Measurements from ENCODE around the gene WDFY3. TPM values are rescaled to one million over a fixed set of nuclear protein-coding genes. Genes with fewer than 3 reads are reported as not detected.

Gene WDFY3
- total RNA-seq, 4 donors from 2014 or later, result 103 to 141 (median 121) TPM

DNA sequence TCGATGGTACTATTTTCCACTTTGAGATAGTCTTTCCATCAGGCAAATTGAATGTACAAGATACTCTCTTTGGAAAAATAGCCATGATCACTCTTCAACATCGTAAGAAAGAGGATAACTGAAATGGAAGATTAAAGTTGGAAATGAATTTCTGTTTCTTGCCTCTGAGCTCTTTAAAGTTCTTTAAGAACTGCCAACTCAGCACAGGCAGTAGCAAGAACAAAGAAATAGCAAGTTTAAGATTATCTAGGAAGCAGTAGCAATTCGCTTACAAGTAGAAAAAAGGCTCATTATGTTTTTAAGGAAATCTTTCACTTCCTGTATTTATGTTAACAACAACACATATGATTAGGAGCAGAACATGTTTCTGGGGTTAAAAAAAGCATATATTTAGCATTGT, 255.9 kb downstream of the WDFY3 start:
- Histone ChIP-seq H3K4me1 (no peaks in the 10 kb centered on the region), H3K36me3 (peaks cover 40 to 42% of the 10 kb centered on the region in 2 donors), H3K27ac (no peak overlapping the region), H3K4me3 (replicated peaks in 1 of 3) (no peak overlapping the region), H3K9me3 (no peaks in the 10 kb centered on the region), H3K27me3 (no peaks in the 10 kb centered on the region)
- intact Hi-C loops (cut with DNase I), result no loop called here
- TF ChIP-seq POLR2A (IDR thresholded peaks at IDR 0.05), result no peak
- TF ChIP-seq, protein P1, sequence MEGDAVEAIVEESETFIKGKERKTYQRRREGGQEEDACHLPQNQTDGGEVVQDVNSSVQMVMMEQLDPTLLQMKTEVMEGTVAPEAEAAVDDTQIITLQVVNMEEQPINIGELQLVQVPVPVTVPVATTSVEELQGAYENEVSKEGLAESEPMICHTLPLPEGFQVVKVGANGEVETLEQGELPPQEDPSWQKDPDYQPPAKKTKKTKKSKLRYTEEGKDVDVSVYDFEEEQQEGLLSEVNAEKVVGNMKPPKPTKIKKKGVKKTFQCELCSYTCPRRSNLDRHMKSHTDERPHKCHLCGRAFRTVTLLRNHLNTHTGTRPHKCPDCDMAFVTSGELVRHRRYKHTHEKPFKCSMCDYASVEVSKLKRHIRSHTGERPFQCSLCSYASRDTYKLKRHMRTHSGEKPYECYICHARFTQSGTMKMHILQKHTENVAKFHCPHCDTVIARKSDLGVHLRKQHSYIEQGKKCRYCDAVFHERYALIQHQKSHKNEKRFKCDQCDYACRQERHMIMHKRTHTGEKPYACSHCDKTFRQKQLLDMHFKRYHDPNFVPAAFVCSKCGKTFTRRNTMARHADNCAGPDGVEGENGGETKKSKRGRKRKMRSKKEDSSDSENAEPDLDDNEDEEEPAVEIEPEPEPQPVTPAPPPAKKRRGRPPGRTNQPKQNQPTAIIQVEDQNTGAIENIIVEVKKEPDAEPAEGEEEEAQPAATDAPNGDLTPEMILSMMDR (IDR thresholded peaks at IDR 0.05), result no peak
- WGBS, 2 donors, result 94 to 96% methylated on average over 3 of the region's 3 CpGs
- DNase-seq, result no peak

DNA sequence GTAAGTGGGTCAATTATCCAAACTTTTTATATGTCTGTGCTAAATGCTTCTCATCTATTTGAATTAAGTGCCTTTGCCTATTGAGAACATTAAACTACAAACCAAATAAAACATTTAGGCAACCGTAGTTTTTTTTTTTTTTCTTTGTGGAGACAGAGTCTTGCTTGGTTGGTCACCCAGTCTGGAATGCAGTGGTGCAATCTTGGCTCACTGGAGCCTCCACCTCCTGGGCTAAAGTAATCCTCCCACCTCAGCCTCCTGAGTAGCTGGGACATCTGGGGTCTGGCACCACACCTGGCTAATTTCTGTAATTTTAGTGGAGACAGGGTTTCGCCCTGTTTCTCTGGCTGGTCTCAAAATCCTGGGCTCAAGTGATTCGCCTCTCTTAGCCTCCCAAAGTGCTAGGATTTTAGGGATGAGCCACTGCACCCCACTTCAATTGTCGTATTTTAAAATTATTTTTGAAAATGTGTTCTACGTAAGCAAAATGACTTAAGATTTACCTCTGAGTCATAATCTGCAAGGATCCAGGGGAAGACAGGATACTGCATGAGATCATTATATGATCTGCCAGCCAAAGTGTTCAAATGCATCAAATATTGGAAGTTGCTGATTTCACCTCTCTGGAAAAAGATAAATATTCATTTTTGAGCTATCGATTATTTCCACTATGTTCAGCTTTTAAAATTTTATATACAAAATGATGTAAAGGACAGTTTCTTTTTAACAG, 257.9 kb downstream of the WDFY3 start:
- Histone ChIP-seq H3K9me3 (no peaks in the 10 kb centered on the region), H3K4me3 (replicated peaks in 1 of 3) (no peak overlapping the region), H3K36me3 (peaks cover 32 to 33% of the 10 kb centered on the region in 2 donors), H3K27me3 (no peaks in the 10 kb centered on the region), H3K27ac (no peak overlapping the region), H3K4me1 (no peaks in the 10 kb centered on the region)
- intact Hi-C loops (cut with DNase I), result no loop called here
- 90 to 93% methylated on average over 6 of the region's 6 CpGs for WGBS, 2 donors
- no peak for DNase-seq
- TF ChIP-seq, protein P1 (IDR thresholded peaks at IDR 0.05), result no peak
- TF ChIP-seq POLR2A (IDR thresholded peaks at IDR 0.05), result no peak

DNA sequence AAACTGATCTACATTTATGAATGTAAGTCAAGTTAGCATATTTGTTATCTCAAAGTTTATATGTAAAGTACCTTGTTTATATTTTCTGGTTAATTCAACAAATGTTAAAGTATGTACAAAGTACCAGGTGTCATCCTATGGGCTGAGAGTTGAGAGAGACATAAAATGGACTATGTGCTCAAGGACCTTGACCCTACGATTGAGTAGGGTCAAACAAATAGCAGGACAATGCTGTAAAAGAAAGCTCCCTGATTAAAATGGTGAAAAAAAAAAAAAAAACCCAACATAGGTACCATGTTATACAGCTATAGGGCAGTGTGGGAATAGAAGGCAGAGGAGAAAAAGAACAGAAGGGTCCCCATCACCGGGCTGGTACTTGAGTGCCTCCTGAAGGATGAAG, 260.2 kb downstream of the WDFY3 start:
- DNase-seq, result no peak
- WGBS, 2 donors, result 94 to 95% methylated on average over 2 of the region's 2 CpGs
- no peaks in the 10 kb centered on the region for H3K9me3 ChIP-seq
- H3K4me1 ChIP-seq, result no peaks in the 10 kb centered on the region
- H3K27me3 ChIP-seq, result no peaks in the 10 kb centered on the region
- H3K27ac ChIP-seq, result no peak overlapping the region
- no peak for TF ChIP-seq POLR2A (IDR thresholded peaks at IDR 0.05)
- TF ChIP-seq, protein P1 (IDR thresholded peaks at IDR 0.05), result no peak
- H3K36me3 ChIP-seq, result peaks cover 27 to 29% of the 10 kb centered on the region in 2 donors
- no peak overlapping the region for H3K4me3 ChIP-seq (replicated peaks in 1 of 3)
- intact Hi-C loops (cut with DNase I), result no loop called here

DNA sequence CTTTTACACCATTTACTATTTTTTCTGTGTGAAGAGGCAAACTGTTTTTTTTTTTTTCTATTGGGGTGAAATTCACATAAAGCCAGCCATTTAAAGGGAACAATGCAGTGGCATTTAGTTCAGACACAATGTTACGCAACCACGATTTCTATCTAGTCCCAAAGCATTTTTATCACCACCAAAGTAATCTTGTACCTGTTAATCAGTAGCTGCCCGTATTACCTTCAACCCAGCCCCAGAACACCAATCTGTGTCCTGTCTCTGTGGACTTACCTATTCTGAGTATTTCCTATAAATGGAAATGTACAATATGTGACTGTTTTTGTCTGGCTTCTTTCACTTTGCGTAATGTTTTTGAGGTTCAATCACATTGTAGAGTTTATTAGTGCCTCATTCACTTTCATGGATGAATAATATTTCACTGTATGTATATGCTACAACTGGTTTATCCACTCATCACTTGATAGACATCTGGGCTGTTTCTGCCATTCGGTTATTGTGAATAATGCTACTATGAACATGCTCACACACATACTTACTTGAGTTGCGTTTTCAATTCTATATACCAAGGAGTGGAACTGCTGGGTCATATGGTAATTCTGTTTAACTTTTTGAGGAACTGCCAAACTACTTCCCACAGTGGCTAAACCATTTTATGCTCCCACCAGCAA, 267.4 kb downstream of the WDFY3 start:
- 96 to 98% methylated on average over 6 of the region's 6 CpGs for WGBS, 2 donors
- TF ChIP-seq, protein P1 (IDR thresholded peaks at IDR 0.05), result no peak
- TF ChIP-seq POLR2A (IDR thresholded peaks at IDR 0.05), result no peak
- no peak overlapping the region for H3K4me3 ChIP-seq (replicated peaks in 1 of 3)
- intact Hi-C loops (cut with DNase I), result no loop called here
- no peak overlapping the region for H3K27ac ChIP-seq
- H3K4me1 ChIP-seq, result no peaks in the 10 kb centered on the region
- no peaks in the 10 kb centered on the region for H3K27me3 ChIP-seq
- DNase-seq, result no peak
- peaks cover 37 to 45% of the 10 kb centered on the region in 2 donors for H3K36me3 ChIP-seq
- no peaks in the 10 kb centered on the region for H3K9me3 ChIP-seq

DNA sequence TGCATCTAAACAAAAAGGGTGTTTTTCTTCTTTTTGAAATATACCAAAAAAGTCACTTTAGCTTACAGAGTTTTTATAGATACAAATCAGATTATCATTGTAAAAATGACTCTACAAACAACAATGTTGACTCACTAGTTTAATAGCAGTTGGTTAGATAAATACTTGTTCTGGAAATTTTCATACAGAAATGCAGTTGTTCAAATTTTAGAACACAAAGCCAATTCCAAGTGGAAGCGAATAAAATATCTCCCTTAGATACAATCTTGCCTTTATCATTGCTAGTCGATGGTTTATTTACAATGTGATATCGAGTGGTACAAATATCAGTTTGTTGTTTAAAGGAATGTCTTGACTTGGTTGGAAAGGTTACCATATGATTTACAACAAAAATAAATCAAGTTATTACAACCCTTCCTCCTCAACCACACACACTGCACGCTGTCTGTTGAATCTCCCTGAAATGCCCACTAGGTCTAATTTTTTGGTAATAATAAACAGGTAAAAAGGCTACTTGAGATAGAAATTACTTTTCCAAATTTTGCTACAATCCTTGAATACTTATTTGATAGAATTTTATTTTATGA, 268.8 kb downstream of the WDFY3 start:
- DNase-seq, result no peak
- no peak for TF ChIP-seq POLR2A (IDR thresholded peaks at IDR 0.05)
- TF ChIP-seq, protein P1 (IDR thresholded peaks at IDR 0.05), result no peak
- H3K9me3 ChIP-seq, result no peaks in the 10 kb centered on the region
- intact Hi-C loops (cut with DNase I), result no loop called here
- no peaks in the 10 kb centered on the region for H3K27me3 ChIP-seq
- no peak overlapping the region for H3K27ac ChIP-seq
- WGBS, 2 donors, result 91 to 94% methylated on average over 4 of the region's 4 CpGs
- no peak overlapping the region for H3K4me3 ChIP-seq (replicated peaks in 1 of 3)
- no peaks in the 10 kb centered on the region for H3K4me1 ChIP-seq
- peaks cover 42 to 51% of the 10 kb centered on the region in 2 donors for H3K36me3 ChIP-seq
